Sigmoid colon (tissue), 4 donors: ENCODE results near the gene FUT6.

Source experiments
- EP300 ChIP-seq, 4 donors: sonication (generic); formaldehyde crosslinking; IDR thresholded peaks; one replicate each; pipeline ENCODE4 v1.6.1; 2017; ENCODE audit warnings: antibody characterized with exemption in 4 of 4
- POLR2AphosphoS5 ChIP-seq, 4 donors: sonication (generic); formaldehyde crosslinking; IDR thresholded peaks; one replicate each; pipeline ENCODE4 v1.6.1; 2017; ENCODE audit warnings: antibody characterized with exemption in 4 of 4
- TF ChIP-seq, protein P1 (sequence below), 4 experiments: fragments of 450-650 bp in 3 of 4; fragments of 200-600 bp in 1 of 4; IDR thresholded peaks; one replicate each; pipeline ENCODE4 v1.5.1; 2016 to 2019; ENCODE audit warnings: antibody characterized with exemption in 4 of 4, mild to moderate bottlenecking in 3 of 4, moderate library complexity in 2 of 4

DNA sequence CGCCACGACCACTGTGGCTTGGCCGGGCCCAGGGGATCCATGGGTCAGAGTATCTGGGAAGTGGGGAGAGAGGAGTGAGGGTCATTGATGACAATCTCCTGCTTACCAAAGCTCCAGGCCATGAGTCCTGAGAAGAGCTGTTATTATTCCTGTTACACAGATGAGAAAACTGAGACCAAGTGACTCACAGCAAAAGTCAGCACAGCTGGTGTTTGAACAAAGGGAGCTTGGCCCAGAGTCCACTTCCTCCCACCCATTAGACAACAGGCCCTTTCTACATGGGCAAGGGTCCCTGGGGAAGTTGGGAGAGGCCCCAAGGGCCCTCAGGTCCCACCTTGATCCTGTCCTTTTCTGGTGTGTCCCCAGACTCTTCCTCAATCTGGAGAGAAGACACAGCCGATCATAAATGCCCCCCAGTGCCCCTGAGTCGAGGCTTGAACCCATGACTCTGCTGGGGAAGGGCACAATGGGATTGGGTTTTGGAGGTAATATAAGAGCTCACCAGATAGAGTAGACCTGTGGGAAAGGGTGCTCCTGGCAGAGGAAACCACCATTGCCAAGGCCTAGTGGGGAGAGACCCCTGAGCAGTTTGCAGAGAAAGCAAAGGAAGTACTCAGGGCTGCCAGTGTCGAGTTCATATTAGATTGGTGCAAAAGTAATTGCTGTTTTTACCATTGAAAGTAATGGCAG lies 6.8 kb downstream of the FUT6 start:
- TF ChIP-seq, protein P1, sequence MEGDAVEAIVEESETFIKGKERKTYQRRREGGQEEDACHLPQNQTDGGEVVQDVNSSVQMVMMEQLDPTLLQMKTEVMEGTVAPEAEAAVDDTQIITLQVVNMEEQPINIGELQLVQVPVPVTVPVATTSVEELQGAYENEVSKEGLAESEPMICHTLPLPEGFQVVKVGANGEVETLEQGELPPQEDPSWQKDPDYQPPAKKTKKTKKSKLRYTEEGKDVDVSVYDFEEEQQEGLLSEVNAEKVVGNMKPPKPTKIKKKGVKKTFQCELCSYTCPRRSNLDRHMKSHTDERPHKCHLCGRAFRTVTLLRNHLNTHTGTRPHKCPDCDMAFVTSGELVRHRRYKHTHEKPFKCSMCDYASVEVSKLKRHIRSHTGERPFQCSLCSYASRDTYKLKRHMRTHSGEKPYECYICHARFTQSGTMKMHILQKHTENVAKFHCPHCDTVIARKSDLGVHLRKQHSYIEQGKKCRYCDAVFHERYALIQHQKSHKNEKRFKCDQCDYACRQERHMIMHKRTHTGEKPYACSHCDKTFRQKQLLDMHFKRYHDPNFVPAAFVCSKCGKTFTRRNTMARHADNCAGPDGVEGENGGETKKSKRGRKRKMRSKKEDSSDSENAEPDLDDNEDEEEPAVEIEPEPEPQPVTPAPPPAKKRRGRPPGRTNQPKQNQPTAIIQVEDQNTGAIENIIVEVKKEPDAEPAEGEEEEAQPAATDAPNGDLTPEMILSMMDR (IDR thresholded peaks at IDR 0.05): no peak
- TF ChIP-seq POLR2AphosphoS5 (IDR thresholded peaks at IDR 0.05) (no peak), EP300 (IDR thresholded peaks at IDR 0.05) (no peak)
